Hematopoietic multipotent progenitor cell treated with erythropoietin and hydrocortisone succinate and interleukin-3 and kit ligand, for 4 days (in vitro differentiated cells): Measurements from ENCODE around the gene SRGN.

Experiments used
- DNase-seq: peaks from one replicate; pipeline ENCODE4 v3.0.0-alpha.2; 2015

Gene SRGN

GRCh38 chr10:69142983-69143382 is 55.1 kb downstream of the SRGN start:
- DNase-seq: no peak

DNA sequence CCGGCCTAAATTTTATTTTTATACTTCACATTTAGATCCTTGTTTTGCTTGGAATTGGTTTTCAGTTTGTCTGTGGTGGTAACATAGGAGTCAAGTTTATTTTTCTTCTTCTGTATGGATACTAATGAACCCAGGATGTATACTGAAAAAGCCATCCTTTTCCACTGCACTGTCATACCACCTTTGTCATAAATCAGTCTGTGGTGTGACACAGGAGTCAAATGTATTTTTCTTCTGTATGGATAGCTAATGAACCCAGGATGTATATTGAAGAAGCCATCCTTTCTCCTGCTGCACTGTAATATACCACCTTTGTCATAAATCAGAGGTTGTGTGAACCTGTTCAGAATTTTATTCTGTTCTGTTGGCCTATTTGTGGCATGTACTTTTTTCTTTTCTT is 57.4 kb downstream of the SRGN start:
- no peak for DNase-seq

DNA sequence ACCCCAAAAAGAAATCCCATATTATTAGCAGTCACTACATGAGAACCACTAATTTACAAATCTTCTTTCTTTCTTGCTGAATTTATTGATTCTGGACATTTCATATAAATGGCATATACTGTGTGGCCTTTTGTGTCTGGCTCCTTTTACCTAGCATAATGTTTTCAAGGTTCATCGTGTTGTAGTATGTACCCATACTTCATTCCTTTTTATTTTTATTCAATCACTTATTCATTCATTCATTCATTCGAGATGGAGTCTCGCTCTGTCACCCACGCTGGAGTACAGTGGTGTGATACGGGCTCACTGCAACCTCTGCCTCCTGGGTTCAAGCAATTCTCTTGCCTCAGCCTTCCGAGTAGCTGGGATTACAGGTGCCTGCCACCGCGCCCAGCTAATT is 58.0 kb downstream of the SRGN start:
- no peak for DNase-seq

GRCh38 chr10:69146759-69147158 is 58.9 kb downstream of the SRGN start:
- peak; percentile 80 for DNase-seq

DNA sequence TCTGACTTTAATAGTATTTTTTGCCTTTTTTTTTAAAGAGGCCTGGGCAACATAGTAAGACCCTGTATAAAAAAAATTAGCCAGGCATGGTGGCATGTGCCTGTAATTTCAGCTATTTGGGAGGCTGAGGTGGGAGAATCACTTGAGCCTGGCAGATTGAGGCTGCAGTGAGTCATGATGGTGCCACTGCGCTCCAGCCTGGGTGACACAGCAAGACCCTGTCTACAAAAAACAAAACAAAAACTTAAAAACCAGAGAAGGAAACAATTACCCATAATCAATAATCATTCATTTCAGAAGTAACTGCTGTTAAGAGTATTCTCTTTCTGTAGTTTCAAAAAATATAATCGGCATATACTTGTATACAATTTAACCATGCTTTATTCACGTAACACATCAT is 64.1 kb downstream of the SRGN start:
- DNase-seq: no peak

DNA sequence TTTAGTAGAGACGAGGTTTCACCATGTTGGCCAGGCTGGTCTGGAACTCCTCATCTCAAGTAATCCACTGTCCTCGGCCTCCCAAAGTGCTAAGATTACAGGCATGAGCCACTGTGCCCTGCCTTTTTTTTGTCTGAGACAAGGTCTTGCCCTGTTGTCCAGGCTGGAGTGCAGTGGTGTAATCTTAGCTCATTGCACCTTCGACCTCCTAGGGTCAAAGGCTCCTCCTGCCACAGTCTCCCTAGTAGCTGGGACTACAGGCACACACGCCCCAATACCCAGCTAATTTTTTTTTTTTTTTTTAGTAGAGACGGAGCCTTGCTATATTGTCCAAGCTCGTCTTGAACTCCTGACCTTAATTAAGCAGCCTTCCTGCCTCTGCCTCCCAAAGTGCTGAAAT is 65.3 kb downstream of the SRGN start:
- no peak for DNase-seq
